EL (cell line): ENCODE results near the gene EVPL.
"Not testable (repeated sequence)": the region's sequence is repeated elsewhere in the genome, so short reads cannot be mapped to it uniquely, and the experiment has no call there.

ENCODE experiments used
- DNase-seq: peaks from one replicate; pipeline ENCODE4 v3.0.0-alpha.2; 2016

Gene EVPL

DNA sequence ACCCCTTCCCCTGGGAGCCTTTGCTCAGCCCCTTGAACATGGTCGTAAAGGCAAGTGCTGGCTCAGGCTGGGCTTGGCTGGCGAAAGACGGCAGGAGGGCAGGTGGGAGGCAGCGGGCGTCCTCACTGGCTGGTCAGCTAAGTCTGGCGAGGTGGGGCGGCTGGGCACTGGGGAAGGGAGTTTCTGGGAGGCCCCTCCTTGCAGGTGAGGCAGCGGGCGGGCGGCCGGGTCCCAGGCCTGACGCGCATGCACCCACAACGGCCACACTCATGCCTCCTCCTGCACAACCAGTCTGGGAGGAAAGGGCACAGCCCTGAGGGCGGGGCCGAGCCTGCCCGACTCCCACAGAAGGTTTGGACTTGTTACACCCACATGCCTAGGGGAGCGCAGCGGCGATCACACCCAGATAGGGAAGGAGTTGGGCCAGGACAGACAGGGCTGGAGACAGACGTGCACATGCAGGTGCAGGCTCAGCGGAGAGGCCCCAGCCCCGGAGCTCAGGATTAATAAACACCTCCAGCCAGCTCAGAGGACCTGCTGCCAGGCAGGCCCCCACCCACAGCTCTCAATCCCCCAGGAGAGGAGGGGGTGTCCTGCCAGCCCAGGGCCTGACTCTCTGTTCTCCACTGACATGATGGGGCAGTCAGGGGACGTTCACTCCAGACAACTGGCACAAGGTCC is at the start of gene EVPL:
Gene EVPL (minus strand): TSS at position 148 of the 681 bp plus-strand sequence. CDS start 108 bp downstream, at position 40.
- no peak for DNase-seq

DNA sequence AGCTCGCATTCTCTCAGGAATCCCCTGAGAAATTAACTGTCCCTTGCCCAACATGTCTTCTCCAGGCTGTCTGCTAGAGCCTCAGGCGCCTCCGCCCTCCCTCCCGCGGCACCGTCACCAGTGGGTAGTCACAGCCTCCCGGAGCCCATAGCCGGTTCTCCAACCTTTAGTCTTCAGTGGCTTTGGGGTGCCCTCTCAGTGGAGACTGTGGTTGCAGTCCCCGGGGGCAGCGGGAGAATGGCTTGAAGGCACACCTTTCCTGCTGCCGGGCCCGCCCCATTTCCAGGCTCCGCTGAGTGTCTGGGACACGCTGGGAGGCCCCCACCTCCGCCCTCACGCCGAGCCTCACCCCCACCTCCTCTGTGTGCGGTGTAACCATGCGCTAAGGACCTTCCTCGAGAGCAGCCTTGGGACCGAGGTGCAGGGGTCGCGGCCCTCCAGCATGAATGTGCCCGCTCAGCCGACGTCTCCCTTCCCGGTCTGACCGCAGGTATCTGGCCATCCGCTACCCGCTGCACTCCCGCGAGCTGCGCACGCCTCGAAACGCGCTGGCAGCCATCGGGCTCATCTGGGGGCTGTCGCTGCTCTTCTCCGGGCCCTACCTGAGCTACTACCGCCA is 49.1 kb upstream of the EVPL start:
- DNase-seq, result no peak

DNA sequence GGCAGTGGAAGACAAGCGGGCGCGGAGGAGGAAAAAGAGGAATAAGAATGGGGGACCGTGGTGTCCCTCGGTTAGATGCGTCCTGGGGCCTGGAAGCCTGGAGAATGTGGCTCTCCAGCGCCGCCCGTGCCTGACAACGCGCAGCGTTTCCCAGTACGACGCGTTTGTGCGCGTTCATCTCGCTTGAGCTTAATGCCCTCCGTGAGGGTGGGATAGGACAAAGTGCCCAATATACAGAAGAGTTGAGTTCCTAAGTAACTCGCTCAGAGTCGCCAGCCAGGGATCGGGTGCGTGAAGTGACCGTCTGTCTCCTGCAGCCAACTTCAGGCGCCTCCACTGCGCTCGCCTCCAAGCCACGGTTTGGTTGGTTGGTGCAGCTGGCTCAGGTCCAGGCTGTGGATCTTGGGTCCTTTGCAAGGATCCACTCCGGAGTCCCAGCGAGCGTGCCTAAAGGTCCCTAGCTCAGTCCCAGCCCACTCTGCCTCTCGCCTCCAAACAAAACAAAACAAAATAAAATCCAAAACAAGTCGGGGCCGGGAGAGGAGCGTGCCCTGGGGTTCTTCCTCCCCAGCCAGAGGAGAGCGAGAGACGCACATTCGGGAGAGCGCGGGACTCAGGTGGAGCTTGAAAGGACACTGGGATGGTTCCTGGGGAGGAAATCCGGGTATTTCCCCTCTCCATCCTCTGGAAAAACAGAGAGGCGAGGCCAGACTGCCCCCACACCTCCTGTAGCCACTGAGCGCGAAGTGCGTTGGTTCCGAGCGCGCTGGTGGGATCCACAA is 48.4 kb upstream of the EVPL start:
- DNase-seq, result no peak

DNA sequence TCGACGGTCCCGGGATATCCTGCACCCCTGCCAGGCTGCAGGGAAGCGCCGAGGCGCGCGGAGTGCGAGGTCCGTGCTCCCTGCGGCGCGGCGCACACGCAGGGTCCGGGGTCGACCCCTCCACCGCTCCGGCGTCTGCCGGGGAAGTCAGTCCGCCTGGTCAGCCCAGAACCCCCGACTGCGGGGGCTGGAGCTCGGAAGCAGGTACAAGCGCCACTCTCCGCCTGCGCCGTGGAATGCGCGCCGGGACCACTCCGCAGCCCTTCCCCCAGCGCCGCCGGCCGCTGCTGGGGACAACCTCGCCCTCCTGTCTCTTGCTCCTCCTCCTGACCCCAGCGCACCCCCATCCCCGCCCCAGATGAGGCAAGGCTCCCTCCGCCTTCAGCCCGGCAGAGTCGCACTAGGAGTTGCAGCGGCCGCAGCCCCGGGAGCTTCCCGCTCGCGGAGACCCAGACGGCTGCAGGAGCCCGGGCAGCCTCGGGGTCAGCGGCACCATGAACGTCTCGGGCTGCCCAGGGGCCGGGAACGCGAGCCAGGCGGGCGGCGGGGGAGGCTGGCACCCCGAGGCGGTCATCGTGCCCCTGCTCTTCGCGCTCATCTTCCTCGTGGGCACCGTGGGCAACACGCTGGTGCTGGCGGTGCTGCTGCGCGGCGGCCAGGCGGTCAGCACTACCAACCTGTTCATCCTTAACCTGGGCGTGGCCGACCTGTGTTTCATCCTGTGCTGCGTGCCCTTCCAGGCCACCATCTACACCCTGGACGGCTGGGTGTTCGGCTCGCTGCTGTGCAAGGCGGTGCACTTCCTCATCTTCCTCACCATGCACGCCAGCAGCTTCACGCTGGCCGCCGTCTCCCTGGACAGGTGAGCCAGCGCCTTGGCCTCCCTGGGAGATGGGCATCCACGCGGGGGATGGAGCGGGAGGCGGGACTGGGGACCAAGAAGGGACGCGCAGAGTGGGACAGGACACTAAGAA is 47.6 kb upstream of the EVPL start, which contains the start of gene GALR2:
Gene GALR2 (plus strand): TSS at position 392 of the 974 bp plus-strand sequence. CDS start 103 bp downstream, at position 495.
- no peak for DNase-seq

- peak; percentile 93 for DNase-seq
Measured at GRCh38 chr17:76072148-76072858, 45.2 kb upstream of the EVPL start, which contains the start of gene SRP68. TSS of gene SRP68 (minus strand) at chr17:76072517. CDS start at chr17:76072491, 26 bp downstream.

- no peak for DNase-seq
Measured at GRCh38 chr17:76071531-76072147, 44.5 kb upstream of the EVPL start.

GRCh38 chr17:76065775-76066174 is 38.7 kb upstream of the EVPL start:
- no peak for DNase-seq

DNA sequence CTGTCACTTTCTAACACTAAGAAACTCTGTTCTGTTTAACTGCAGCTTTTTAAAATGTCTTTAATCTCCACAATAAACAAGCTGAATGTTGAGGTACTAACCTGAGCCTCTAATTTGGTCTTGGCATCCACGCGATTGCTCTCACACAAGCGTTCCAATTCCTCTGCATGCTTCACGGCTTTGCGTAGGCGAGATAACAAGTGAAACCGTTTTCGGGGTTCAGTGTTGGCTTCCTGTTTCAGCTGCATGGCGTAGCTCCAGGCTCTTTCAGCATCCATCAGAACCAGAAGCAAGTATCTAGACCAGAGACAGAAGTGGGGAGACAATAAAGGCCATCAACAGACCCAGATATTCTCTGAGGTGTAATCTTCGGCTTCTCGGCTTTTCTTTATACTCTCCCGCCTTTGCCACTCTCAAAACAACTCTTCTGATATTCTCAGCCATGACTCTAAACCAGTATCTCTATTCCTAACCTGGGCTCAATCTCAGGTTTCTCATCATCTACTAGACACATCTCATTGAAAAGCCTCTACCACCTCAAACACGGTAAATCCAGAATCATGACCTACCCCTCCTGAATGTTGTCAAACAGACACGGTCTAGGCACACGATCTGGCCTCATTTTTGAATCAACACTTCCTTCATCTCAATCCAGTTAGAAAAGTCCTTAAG is 36.9 kb upstream of the EVPL start:
- no peak for DNase-seq

DNA sequence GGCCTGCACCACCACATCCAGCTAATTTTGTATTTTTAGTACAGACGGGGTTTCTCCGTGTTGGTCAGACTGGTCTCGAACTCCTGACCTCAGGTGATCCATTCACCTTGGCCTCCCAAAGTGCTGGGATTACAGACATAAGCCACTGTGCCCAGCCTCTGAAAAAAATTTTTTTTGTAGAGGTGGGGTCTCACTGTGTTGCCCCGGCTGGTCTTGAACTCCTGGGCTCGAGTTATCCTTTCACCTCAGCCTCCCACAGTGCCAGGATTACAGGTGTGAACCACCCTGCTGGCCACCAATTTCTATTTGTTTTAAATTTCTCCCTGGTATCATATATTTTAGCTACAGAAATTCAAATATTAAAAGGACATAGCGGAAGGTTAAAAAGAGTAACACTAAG is 31.2 kb upstream of the EVPL start:
- not testable (repeated sequence) for DNase-seq

DNA sequence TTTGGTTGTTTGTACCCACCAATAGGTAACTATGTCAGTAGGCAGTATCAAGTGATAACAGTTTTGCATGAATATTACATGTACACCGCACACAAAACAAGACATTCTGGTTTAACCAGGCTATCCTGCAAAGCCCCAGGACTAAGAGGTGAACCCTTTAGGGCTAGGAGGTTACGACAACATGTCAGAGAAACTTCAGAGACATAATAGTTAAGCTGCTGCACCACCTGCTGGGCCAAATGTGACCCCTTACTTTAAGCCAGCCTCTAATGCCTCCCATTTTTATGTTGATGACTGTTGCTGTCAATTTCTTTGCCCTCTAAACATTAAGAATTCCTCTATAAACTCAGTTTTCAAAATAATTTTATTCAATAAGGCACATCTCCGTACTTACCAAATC is 29.8 kb upstream of the EVPL start:
- no peak for DNase-seq

- DNase-seq, result peak; percentile 41
Measured at GRCh38 chr17:76054112-76054476, 27.0 kb upstream of the EVPL start.

- peak; percentile 74 for DNase-seq
Measured at GRCh38 chr17:76053246-76054111, 26.4 kb upstream of the EVPL start.

DNA sequence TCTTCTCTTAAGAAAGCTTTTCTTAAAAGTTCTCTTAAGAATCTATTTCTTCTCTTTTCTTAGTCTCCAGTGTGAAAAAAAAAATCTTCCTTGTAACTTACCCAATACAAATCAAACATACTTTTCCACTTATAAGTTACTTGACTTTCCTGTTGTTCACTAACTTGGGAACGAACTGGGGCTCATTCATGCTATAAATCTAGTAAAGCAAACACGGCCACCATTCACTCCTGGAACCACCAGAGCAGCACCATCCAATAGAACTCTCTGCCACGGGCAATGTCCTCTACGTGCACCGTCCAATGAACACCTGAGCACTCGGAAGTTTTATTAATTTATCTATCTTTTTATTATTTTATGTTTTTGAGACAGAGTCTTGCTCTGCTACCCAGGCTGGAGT is 24.5 kb upstream of the EVPL start:
- DNase-seq, result no peak

DNA sequence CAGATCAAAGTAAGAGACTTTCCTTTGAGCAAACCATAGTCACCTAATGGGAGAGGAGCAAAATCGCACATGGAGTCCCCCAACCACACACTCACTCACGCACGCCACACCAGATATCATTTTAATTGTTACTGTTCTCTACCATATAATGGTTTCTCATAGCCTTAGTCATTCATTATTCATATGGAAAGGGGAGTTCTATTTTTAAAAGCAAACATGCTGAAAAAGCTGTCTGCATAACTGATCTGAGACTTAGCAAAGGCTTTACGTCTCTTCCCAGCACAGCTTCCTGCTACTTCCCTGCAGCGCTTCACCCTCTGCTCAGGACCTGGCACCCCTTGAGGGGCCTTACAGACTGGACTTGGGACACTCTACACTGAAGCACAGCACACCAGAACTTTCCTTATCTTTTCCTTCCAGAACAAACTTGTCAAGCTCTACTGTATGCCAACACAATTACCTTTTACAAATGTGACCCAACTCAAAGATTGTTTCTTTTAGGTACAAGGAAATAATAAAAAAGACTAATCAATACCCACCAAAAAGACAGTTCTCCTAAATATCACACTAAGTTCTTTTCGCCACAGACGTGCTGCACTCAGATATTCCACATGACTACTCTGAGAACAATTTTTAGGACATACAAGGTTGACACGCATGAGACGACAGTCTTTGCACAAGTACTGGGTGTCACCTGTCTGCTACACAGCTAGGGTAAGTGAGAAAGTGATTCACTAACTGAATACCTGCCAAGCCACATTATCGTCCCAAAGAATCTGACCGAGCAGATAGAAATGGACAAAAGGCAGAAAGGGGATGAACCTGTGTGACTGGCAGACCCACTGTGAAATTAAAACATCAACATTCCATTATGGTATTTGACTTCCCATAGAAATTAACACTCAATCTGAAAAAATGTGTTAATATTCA is 23.7 kb upstream of the EVPL start:
- DNase-seq, result no peak

DNA sequence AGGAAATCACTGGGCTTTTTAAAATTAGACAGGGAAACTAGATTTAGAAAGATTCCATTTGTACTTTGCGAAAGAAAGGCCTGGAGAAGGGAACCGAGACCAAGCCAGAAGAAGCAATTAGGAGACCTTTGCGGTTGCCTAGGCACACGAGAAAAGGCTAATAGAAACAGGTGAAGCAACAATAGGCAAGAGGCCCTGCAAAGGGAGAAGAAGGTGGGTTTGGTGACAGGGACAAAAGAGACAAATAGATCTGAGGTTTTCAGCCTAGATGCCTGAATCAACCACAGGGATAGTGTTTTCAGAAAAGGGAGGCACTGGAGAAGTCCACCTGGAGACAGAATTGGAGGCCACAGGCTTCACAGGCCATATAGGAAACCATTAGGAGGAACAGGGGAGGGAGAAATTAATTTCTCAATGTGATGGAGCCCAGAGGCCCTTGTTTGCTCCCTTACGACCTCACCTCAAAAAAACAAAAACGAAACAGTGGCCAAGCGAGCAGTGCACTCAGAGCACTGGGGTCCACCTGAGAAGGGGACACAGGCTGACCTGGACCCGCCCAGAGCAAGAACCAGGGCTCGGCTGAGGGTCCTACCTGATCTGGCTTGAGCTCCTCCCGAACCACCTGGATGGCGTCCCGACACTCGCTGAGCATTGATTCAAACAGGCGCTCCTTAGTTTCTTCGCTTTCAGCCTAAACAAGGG is 22.9 kb upstream of the EVPL start:
- no peak for DNase-seq

GRCh38 chr17:76049239-76049638 is 22.1 kb upstream of the EVPL start:
- DNase-seq, result no peak

GRCh38 chr17:76048711-76049110 is 21.6 kb upstream of the EVPL start:
- peak; percentile 83 for DNase-seq

- DNase-seq, result no peak
Measured at GRCh38 chr17:76048025-76048605, 21.0 kb upstream of the EVPL start.
